ENCODE results near the gene INIP. TPM values are rescaled to one million over a fixed set of nuclear protein-coding genes. Genes with fewer than 3 reads are reported as not detected.

Gene INIP
- total and polyA plus RNA-seq, 7 donors = 10.0 to 28.4 (median 13.3) TPM

DNA sequence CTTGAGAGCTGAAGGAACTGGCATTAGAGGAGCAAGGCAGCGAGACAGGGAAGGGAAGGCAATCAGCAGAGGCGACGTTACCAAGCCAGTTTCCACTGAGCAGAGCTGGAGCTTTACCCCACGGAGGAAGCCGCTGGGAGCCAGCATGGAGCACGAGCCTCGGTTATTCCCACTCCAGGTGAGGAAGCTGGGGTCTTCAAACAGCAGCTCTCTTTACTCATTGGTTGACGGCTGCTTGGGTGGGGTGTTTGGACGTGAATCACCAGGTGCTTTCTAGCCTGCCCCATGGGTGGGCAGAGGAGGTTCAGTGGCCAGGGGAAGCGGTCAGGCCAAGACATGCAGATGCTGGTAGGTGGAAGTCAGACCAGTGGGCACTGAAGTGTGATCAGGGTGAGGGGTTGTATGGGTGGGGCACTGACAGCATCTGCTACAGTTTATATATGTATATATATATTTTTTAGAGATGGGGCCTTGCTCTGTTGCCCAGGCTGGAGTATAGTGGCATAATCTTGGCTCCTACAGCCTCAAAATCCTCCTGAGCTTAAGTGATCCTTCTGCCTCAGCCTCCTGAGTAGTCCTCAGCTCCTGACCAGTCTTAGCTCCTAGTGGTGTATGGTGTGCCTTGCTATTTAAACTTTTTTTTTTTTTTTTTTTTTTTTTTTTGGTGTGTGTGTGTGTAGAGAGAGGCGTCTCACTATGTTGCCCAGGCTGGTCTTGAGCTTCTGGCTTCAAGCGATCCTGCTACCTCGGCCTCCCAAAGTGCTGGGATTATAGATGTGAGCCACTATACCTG is 45.0 kb upstream of the INIP start:
- TF ChIP-seq, protein P1, sequence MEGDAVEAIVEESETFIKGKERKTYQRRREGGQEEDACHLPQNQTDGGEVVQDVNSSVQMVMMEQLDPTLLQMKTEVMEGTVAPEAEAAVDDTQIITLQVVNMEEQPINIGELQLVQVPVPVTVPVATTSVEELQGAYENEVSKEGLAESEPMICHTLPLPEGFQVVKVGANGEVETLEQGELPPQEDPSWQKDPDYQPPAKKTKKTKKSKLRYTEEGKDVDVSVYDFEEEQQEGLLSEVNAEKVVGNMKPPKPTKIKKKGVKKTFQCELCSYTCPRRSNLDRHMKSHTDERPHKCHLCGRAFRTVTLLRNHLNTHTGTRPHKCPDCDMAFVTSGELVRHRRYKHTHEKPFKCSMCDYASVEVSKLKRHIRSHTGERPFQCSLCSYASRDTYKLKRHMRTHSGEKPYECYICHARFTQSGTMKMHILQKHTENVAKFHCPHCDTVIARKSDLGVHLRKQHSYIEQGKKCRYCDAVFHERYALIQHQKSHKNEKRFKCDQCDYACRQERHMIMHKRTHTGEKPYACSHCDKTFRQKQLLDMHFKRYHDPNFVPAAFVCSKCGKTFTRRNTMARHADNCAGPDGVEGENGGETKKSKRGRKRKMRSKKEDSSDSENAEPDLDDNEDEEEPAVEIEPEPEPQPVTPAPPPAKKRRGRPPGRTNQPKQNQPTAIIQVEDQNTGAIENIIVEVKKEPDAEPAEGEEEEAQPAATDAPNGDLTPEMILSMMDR (IDR thresholded peaks at IDR 0.05) = no peak
- TF ChIP-seq POLR2AphosphoS5 (IDR thresholded peaks at IDR 0.05) (no peak), EP300 (IDR thresholded peaks at IDR 0.05) (no peak), POLR2A (IDR thresholded peaks at IDR 0.05) (no peak)
- intact Hi-C loops (cut with DNase I) = no loop called here
- 91 to 93% methylated on average over 13 of the region's 13 CpGs for WGBS, 2 donors

DNA sequence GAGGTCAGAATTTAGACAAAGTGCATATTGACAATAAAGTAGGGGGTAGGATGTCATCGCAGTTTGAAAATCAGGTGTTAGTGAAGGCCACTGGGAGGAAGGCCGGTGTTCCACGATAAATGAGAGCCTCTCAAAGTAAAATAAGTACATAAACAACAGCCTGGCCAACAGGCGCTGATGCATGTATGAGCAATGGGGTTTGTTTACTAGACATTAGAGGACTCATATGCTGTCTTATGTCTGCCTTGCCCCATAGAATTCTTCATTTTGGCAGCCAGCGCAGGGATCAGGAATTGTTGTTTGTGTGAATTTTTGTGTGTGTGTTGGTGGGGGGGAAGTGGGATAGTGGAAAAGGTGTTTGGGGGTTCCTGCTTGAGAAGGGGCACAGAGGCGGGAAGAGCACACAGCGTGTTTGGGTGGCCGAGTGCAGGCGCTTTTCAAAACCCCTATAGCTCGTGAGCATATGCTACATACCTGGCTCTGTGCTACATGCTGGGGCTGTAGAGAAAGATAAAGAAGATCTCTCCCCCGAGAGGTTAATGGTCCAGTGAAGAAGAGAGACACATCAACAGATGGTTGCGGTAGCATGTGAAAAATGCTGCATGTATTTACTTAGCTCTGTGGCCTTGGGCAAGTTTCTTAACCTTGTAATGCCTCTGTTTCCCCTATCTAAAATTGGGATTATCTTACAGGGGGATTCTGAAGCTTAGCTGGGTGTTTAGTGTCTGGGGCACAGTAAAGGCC is 44.2 kb upstream of the INIP start:
- DNase-seq = no peak
- TF ChIP-seq EP300 (IDR thresholded peaks at IDR 0.05) (no peak), POLR2AphosphoS5 (IDR thresholded peaks at IDR 0.05) (no peak), POLR2A (IDR thresholded peaks at IDR 0.05) (no peak)
- TF ChIP-seq, protein P1 (IDR thresholded peaks at IDR 0.05) = no peak
- Histone ChIP-seq H3K4me1 (peaks cover 0 to 51% (median 18%) of the 10 kb centered on the region in 4 donors), H3K27ac (no peak overlapping the region), H3K36me3 (no peaks in the 10 kb centered on the region), H3K9me3 (no peaks in the 10 kb centered on the region), H3K27me3 (no peaks in the 10 kb centered on the region), H3K4me3 (no peak overlapping the region)
- 85 to 92% methylated on average over 12 of the region's 12 CpGs for WGBS, 2 donors
- intact Hi-C loops (cut with DNase I) = no loop called here

More for the DNA sequence above, 45.0 kb upstream of the INIP start:
- Histone ChIP-seq H3K27ac (no peak overlapping the region), H3K4me1 (peaks cover 0 to 43% (median 10%) of the 10 kb centered on the region in 4 donors), H3K4me3 (no peak overlapping the region), H3K27me3 (no peaks in the 10 kb centered on the region), H3K9me3 (no peaks in the 10 kb centered on the region), H3K36me3 (no peaks in the 10 kb centered on the region)
- DNase-seq = no peak

DNA sequence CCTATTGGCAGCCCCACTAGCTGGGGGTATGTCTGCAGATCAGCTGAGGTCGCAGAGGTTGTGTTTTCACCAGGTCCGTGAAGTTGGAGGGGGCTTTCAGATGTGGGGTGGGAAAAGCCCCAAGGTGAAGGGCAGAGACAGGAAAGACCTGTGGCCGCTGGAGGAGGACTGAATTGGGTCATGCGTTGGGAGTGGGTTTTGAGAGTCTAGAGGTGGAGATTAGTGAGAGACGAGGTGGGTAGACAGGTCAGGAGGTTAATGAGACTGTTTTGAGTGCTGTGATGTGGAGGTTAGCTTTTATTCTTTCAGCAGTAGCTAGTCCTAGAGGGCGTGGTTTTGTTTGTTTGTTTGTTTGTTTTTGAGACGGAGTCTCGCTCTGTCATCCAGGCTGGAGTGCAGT is 42.9 kb upstream of the INIP start:
- no peak for DNase-seq
- intact Hi-C loops (cut with DNase I) = no loop called here
- Histone ChIP-seq H3K27me3 (no peaks in the 10 kb centered on the region), H3K4me3 (no peak overlapping the region), H3K36me3 (no peaks in the 10 kb centered on the region), H3K9me3 (no peaks in the 10 kb centered on the region), H3K4me1 (peaks cover 0 to 63% (median 30%) of the 10 kb centered on the region in 4 donors), H3K27ac (no peak overlapping the region)
- TF ChIP-seq, protein P1 (IDR thresholded peaks at IDR 0.05) = no peak
- 80 to 87% methylated on average over 8 of the region's 8 CpGs for WGBS, 2 donors

DNA sequence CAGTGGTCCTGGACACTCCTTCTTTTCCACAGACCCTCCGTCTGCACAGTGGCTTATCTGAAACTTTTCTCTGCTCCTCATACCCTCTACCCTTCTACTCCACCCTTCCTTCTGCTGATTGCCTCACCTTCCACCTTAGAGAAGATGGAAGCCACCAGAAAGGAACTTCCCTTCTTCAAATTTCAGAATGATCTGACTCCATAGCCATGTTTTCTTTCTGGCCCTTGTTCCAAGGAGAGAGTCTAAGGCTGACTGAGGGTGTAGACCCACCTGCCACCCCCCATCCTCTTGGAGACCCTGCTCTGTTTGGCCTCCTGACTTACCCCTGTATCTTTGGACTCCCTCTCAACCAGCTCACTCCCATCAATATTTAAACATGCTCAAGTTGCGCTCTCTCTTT is 40.0 kb upstream of the INIP start:
- no peaks in the 10 kb centered on the region for H3K27me3 ChIP-seq
- no peak for TF ChIP-seq EP300 (IDR thresholded peaks at IDR 0.05)
- TF ChIP-seq POLR2AphosphoS5 (IDR thresholded peaks at IDR 0.05) = no peak
- no peak for TF ChIP-seq POLR2A (IDR thresholded peaks at IDR 0.05)
- TF ChIP-seq, protein P1 (IDR thresholded peaks at IDR 0.05) = no peak
- no peaks in the 10 kb centered on the region for H3K36me3 ChIP-seq
- DNase-seq = no peak
- H3K27ac ChIP-seq = peak overlapping the region in 2 of 4 donors; percentile 77 to 89
- no peaks in the 10 kb centered on the region for H3K9me3 ChIP-seq
- peaks cover 0 to 85% (median 51%) of the 10 kb centered on the region in 4 donors for H3K4me1 ChIP-seq
- 93 to 95% methylated on average over 2 of the region's 2 CpGs for WGBS, 2 donors
- intact Hi-C loops (cut with DNase I) = no loop called here
- no peak overlapping the region for H3K4me3 ChIP-seq
